SU-DHL-6 (cell line): ENCODE results near the gene ATG14.

Experiments
- EZH2phosphoT487 ChIP-seq: fragments of 200-600 bp; sonication (generic), shearing (Covaris generic); conservative IDR thresholded peaks from 2 replicates; pipeline ENCODE4 v1.6.1; 2018; ENCODE audit warnings: mild to moderate bottlenecking, antibody characterized with exemption, low read length, moderate library complexity, mixed read lengths
- TF ChIP-seq, protein P1 (sequence below): fragments of 200-600 bp; sonication (generic); IDR thresholded peaks from one replicate; pipeline ENCODE4 v1.5.1; 2017; ENCODE audit warnings: antibody characterized with exemption, mild to moderate bottlenecking, low read length, moderate library complexity; ENCODE audit not compliant: insufficient read depth, poor library complexity, severe bottlenecking

DNA sequence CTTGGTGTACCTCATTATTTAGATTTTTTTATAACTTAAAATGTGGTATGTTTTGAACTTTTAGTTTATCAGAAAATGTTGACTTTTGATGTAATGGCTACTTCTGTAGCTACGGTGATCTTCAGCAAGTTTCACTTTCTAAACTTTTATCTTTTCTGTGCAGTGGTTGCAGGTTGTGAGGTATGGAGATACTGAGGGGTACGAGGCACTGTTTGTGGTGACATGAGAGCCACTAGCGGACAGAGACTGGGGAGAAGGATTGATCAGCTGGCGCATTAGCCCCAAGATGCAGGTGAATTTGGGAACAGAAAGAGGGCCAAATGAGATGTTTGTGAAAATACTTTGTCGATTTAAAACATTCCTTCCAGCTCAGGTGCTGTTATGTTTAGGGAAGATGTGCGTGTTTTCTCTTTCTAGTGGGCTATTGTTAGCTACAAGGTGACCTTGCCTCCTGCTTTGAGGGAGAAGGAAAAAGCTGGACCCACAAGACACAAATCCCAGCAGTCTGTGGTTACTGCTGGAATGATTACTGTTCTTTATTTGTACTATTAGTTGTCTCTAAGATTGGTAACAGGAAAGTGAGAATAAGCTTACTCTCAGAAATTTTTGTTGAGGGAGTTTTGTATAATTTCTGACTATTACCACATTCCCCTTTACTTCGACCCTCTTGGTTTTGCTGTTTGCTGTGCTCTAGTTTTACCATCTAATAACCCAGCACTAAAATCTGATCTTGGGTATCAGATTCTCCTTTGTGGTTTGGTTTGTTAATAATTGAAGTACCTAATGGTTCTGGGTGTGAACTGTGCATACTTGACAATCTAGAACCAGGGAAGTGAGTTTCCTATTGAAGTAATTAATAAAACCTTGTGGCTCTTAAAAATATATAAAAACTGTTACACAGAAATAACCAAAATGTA, 78.7 kb downstream of the ATG14 start:
- TF ChIP-seq, protein P1, sequence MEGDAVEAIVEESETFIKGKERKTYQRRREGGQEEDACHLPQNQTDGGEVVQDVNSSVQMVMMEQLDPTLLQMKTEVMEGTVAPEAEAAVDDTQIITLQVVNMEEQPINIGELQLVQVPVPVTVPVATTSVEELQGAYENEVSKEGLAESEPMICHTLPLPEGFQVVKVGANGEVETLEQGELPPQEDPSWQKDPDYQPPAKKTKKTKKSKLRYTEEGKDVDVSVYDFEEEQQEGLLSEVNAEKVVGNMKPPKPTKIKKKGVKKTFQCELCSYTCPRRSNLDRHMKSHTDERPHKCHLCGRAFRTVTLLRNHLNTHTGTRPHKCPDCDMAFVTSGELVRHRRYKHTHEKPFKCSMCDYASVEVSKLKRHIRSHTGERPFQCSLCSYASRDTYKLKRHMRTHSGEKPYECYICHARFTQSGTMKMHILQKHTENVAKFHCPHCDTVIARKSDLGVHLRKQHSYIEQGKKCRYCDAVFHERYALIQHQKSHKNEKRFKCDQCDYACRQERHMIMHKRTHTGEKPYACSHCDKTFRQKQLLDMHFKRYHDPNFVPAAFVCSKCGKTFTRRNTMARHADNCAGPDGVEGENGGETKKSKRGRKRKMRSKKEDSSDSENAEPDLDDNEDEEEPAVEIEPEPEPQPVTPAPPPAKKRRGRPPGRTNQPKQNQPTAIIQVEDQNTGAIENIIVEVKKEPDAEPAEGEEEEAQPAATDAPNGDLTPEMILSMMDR = no peak
- no peak for TF ChIP-seq EZH2phosphoT487
